Activated naive CD8-positive, alpha-beta T cell (primary cell): ENCODE data around the gene SLU7.
A peak's percentile ranks its signal among the peaks of the same experiment; 100 is the strongest.

Experiments used
- H3K27ac Mint-ChIP-seq: one replicate; pipeline ENCODE4 v1.8.0; 2021; ENCODE audit warnings: mixed read lengths
- H3K27me3 Mint-ChIP-seq: one replicate; pipeline ENCODE4 v1.8.0; 2021; ENCODE audit warnings: mixed read lengths
- H3K36me3 Mint-ChIP-seq: one replicate; pipeline ENCODE4 v1.8.0; 2021; ENCODE audit warnings: mixed read lengths
- H3K4me1 Mint-ChIP-seq: one replicate; pipeline ENCODE4 v1.8.0; 2021; ENCODE audit warnings: low read depth, mixed read lengths
- H3K4me3 Mint-ChIP-seq: one replicate; pipeline ENCODE4 v1.8.0; 2021; ENCODE audit warnings: mild to moderate bottlenecking, mixed read lengths
- H3K9me3 Mint-ChIP-seq: one replicate; pipeline ENCODE4 v1.8.0; 2021; ENCODE audit warnings: low read depth, mixed read lengths

The SLU7 gene

DNA sequence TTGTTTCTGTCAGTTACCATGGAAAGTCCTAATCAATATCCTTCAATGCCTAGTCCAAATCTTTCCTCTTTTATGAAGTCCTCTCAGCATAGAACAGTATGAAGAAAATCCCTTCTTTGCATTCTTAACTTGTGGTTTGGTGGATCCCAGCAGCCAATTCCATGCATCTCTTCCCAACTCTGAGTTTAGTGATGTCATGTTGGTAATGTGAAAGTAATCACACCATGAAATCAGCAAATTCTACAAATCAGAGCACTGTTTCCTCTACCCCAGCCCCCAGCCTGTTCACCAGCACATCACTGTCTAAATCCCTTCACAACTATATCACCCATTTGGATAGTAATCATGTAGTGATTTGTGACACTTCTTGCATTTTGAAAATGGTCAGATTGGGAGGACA lies 43.7 kb downstream of the SLU7 start:
- Mint-ChIP-seq H3K27ac (no peak overlapping the region), H3K9me3 (no peaks in the 10 kb centered on the region), H3K36me3 (no peaks in the 10 kb centered on the region), H3K4me3 (no peak overlapping the region), H3K4me1 (peaks cover 6% of the 10 kb centered on the region), H3K27me3 (peaks cover 25% of the 10 kb centered on the region)

GRCh38 chr5:160371294-160371693 lies 47.6 kb downstream of the SLU7 start:
- Mint-ChIP-seq H3K36me3 (no peaks in the 10 kb centered on the region), H3K27me3 (peaks cover 46% of the 10 kb centered on the region), H3K27ac (no peak overlapping the region), H3K4me3 (peak overlapping the region; percentile 67), H3K9me3 (no peaks in the 10 kb centered on the region), H3K4me1 (peaks cover 19% of the 10 kb centered on the region)

DNA sequence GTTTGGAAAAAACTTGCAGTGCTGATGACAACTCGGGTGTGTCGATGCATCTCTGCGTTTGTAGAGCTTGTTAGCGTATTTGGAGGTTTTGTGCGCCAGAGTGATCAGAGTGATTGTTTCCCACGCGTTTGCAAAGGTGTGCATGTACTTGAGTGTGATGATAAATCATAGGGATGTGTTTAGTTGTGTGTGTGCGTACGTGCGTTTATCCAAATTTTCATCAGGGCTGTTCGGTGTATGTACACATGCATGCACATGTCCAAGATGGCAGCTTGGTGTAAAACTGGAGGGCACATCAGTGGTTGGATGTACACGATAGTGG lies 48.2 kb downstream of the SLU7 start:
- peaks cover 48% of the 10 kb centered on the region for H3K27me3 Mint-ChIP-seq

DNA sequence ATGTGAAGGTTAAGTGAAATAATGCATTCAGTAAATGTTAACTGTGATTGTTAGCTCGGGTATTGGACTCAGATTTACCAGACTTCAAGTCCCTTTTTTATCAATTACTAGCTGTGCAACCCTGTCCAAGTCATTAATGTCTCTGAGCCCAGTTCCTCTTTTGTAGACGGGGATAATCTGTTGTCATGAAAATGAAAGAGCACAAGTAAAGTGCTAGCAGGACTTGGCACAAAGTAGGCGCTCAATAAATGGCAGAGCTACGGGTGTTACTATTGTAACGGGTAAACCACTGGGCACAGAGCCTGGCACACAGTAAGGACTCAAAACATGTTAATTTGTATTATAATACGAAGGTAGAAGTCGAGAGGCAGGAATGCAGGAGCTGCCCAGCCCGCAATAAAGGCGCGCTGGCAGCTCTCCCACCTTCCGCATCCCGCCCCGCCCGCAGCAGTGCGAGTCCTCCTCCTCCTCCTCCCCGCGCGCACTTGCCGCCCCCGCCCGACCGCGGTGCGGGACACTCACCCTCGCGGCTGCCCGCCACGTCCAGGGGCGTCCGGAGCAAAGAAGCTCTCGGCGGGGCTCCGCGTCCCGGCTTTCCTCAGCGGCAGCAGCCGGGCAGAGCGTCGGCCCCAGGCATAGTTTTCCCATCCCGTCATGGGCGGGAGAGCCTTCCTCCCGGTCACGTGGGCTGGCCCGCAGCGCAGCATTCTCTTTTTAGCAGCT lies 48.7 kb downstream of the SLU7 start, which contains the start of gene C1QTNF2:
Gene C1QTNF2, minus strand, starts transcription at position 637 of the 723 bp plus-strand sequence. CDS start 15,615 bp downstream, outside the sequence.
- Mint-ChIP-seq H3K9me3 (no peaks in the 10 kb centered on the region), H3K36me3 (no peaks in the 10 kb centered on the region), H3K27me3 (peaks cover 46% of the 10 kb centered on the region), H3K4me3 (peak within 1 kb of the TSS; percentile 67), H3K27ac (no peak within 1 kb of the TSS), H3K4me1 (peaks cover 19% of the 10 kb centered on the region)

More for the DNA sequence above, 48.2 kb downstream of the SLU7 start:
- Mint-ChIP-seq H3K4me1 (peaks cover 19% of the 10 kb centered on the region), H3K4me3 (peak overlapping the region; percentile 67), H3K27ac (no peak overlapping the region), H3K36me3 (no peaks in the 10 kb centered on the region), H3K9me3 (no peaks in the 10 kb centered on the region)

GRCh38 chr5:160367885-160368284 lies 51.0 kb downstream of the SLU7 start:
- Mint-ChIP-seq H3K4me1 (peaks cover 19% of the 10 kb centered on the region), H3K4me3 (no peak overlapping the region), H3K27ac (no peak overlapping the region), H3K9me3 (no peaks in the 10 kb centered on the region), H3K36me3 (no peaks in the 10 kb centered on the region), H3K27me3 (peaks cover 51% of the 10 kb centered on the region)

- Mint-ChIP-seq H3K4me1 (peaks cover 19% of the 10 kb centered on the region), H3K4me3 (no peak overlapping the region), H3K27ac (no peak overlapping the region), H3K9me3 (no peaks in the 10 kb centered on the region), H3K27me3 (peaks cover 49% of the 10 kb centered on the region), H3K36me3 (no peaks in the 10 kb centered on the region)
Observed at GRCh38 chr5:160367261-160367660, 51.6 kb downstream of the SLU7 start.

DNA sequence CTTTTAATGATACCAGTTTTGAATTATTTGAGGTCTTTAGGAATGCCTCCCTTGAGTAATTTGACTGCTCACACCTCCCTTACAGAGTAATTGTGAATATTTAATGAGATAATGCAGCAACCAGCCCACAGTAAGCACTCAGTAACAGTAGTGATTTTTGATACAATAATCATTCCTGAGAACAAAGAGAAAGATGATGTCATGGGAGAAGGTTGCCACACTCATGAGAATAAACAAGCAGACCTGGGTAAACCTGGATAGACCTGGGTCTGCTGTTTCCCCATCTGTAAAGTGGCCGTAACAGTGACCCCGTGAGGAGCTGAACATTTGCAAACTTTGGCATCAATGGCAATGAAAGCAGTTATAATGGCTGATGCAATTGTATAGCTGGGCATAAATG lies 52.7 kb downstream of the SLU7 start:
- Mint-ChIP-seq H3K4me3 (no peak overlapping the region), H3K27me3 (peaks cover 46% of the 10 kb centered on the region)

DNA sequence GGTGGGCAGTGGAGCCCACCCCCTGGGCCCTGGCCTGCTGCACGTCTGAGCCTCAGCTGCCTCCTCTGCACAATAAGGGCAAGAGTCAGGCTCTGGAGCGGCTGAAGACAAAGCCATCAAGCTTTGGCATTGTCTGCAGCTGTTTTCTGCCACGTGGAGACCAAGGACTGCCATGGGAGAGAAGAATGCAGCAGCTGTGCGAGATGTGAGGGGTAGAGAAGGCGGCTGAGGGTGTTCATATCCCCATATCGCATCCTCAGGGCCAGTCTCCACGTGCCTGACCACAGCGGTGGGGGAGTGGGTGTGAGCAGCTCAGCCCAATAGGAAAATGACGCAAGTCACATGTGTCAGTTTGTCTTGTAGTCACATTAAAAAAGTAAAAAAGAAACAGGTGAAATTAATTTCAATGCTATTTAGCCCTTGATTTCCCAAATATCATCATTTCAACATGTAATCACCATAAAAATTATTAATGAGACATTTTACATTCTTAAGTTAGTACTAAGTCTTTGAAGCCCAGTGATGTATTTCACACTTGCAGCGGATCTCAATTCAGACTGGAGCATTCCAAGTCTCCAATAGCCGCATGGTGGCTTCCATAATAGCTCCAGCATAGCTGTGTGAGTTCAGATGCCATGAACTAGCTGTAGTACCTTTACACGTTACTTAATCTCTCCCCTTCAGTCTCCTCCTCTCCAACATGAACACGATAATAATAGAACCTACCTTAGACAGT lies 55.1 kb downstream of the SLU7 start:
- Mint-ChIP-seq H3K4me1 (no peaks in the 10 kb centered on the region), H3K9me3 (no peaks in the 10 kb centered on the region), H3K4me3 (no peak overlapping the region), H3K27me3 (peaks cover 25% of the 10 kb centered on the region), H3K27ac (no peak overlapping the region), H3K36me3 (no peaks in the 10 kb centered on the region)

More for the DNA sequence above, 52.7 kb downstream of the SLU7 start:
- Mint-ChIP-seq H3K36me3 (no peaks in the 10 kb centered on the region), H3K4me1 (peaks cover 19% of the 10 kb centered on the region), H3K27ac (no peak overlapping the region), H3K9me3 (no peaks in the 10 kb centered on the region)

GRCh38 chr5:160363211-160363610 lies 55.7 kb downstream of the SLU7 start:
- Mint-ChIP-seq H3K4me3 (no peak overlapping the region), H3K27ac (no peak overlapping the region), H3K27me3 (peaks cover 21% of the 10 kb centered on the region), H3K9me3 (no peaks in the 10 kb centered on the region), H3K36me3 (no peaks in the 10 kb centered on the region), H3K4me1 (no peaks in the 10 kb centered on the region)

- peaks cover 10% of the 10 kb centered on the region for H3K27me3 Mint-ChIP-seq
Observed at GRCh38 chr5:160361624-160362228, 57.2 kb downstream of the SLU7 start.

DNA sequence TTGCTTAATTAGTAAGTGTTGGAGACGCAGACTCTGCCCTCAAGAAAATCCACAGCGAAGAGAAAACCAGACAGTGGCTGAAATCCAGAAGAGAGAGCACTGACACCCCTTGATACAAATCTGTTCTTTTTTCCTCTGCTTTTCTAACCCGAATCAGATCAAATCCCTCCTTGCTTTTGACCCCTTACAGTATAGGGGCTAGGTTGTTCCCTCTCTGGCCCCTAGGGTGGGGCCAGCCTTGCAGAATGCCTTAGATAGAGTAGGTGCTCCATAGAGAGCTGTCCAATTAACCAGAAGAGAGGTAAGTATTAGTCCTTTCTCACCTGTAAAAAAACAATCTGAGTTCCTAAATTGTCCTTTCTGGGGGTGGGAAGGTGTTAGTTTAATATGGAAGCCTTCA lies 58.6 kb downstream of the SLU7 start:
- H3K27ac Mint-ChIP-seq, result no peak overlapping the region
- peaks cover 6% of the 10 kb centered on the region for H3K27me3 Mint-ChIP-seq

More at GRCh38 chr5:160361624-160362228, 57.2 kb downstream of the SLU7 start:
- Mint-ChIP-seq H3K4me3 (no peak overlapping the region), H3K9me3 (no peaks in the 10 kb centered on the region), H3K36me3 (no peaks in the 10 kb centered on the region), H3K27ac (no peak overlapping the region), H3K4me1 (no peaks in the 10 kb centered on the region)

DNA sequence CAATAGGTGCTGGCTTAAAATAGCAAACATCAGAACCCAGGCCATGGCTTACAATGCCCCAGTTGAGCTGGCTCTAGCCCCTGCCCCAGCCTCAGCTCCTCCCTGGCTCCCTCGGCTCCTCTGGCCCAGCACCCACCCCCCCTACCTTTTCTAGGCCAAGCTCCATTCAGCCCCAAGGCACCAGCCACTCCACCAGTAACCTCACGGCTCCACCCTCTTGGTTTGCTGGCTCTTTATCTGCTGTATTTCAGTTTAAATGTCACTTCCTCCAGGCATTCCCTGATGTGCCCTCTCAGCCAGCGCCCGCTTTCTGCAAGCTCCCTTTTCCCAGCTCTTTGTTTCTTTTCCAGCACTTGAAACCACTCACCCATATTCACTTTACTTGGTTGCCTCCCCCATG lies 59.1 kb downstream of the SLU7 start:
- no peaks in the 10 kb centered on the region for H3K36me3 Mint-ChIP-seq
- H3K9me3 Mint-ChIP-seq, result no peaks in the 10 kb centered on the region
- no peaks in the 10 kb centered on the region for H3K4me1 Mint-ChIP-seq
- no peak overlapping the region for H3K27ac Mint-ChIP-seq
- peaks cover 3% of the 10 kb centered on the region for H3K27me3 Mint-ChIP-seq
- no peak overlapping the region for H3K4me3 Mint-ChIP-seq

More for the DNA sequence above, 58.6 kb downstream of the SLU7 start:
- Mint-ChIP-seq H3K4me3 (no peak overlapping the region), H3K36me3 (no peaks in the 10 kb centered on the region), H3K9me3 (no peaks in the 10 kb centered on the region), H3K4me1 (no peaks in the 10 kb centered on the region)

GRCh38 chr5:160359242-160359641 lies 59.6 kb downstream of the SLU7 start:
- H3K4me1 Mint-ChIP-seq, result no peaks in the 10 kb centered on the region
- H3K9me3 Mint-ChIP-seq, result no peaks in the 10 kb centered on the region
- no peak overlapping the region for H3K4me3 Mint-ChIP-seq
- no peaks in the 10 kb centered on the region for H3K27me3 Mint-ChIP-seq
- no peak overlapping the region for H3K27ac Mint-ChIP-seq
- H3K36me3 Mint-ChIP-seq, result no peaks in the 10 kb centered on the region

- H3K36me3 Mint-ChIP-seq, result no peaks in the 10 kb centered on the region
- no peak overlapping the region for H3K27ac Mint-ChIP-seq
- no peaks in the 10 kb centered on the region for H3K4me1 Mint-ChIP-seq
- no peak overlapping the region for H3K4me3 Mint-ChIP-seq
- H3K27me3 Mint-ChIP-seq, result no peaks in the 10 kb centered on the region
- H3K9me3 Mint-ChIP-seq, result no peaks in the 10 kb centered on the region
Observed at GRCh38 chr5:160357861-160358411, 60.9 kb downstream of the SLU7 start.

GRCh38 chr5:160357394-160357793 lies 61.5 kb downstream of the SLU7 start:
- H3K36me3 Mint-ChIP-seq, result no peaks in the 10 kb centered on the region
- no peaks in the 10 kb centered on the region for H3K27me3 Mint-ChIP-seq
- H3K27ac Mint-ChIP-seq, result no peak overlapping the region
- H3K4me3 Mint-ChIP-seq, result no peak overlapping the region
- H3K9me3 Mint-ChIP-seq, result no peaks in the 10 kb centered on the region
- H3K4me1 Mint-ChIP-seq, result no peaks in the 10 kb centered on the region
